K562 (cell line): ENCODE results near the gene NPR2. TPM values are rescaled to one million over a fixed set of nuclear protein-coding genes. Genes with fewer than 3 reads are reported as not detected.

Experiments used
- CHD4 ChIP-seq: fragments of 200-600 bp; sonication (generic); IDR thresholded peaks from 3 replicates; pipeline ENCODE4 v1.6.1; 2012; ENCODE audit warnings: low read depth, mild to moderate bottlenecking, mixed read lengths, low read length, inconsistent platforms; ENCODE audit not compliant: insufficient read depth, insufficient replicate concordance, poor library complexity, severe bottlenecking
- ELF2 ChIP-seq: fragments of 250-450 bp; sonication (Bioruptor Pico); IDR thresholded peaks from 2 replicates; pipeline ENCODE4 v1.5.0; 2021; ENCODE audit warnings: mild to moderate bottlenecking
- ESRRB ChIP-seq: fragments of 250-450 bp; sonication (Bioruptor Pico); IDR thresholded peaks from 2 replicates; pipeline ENCODE4 v1.5.0; 2020; ENCODE audit warnings: mild to moderate bottlenecking, moderate library complexity, borderline replicate concordance
- ETS2 ChIP-seq: IDR thresholded peaks from 2 replicates; pipeline ENCODE4 v1.6.1; 2016; ENCODE audit warnings: borderline replicate concordance, missing genetic modification characterization, mild to moderate bottlenecking, moderate library complexity, missing compliant biosample characterization; ENCODE audit not compliant: poor library complexity, severe bottlenecking
- ETV1 ChIP-seq: fragments of 450-650 bp; conservative IDR thresholded peaks from 2 replicates; pipeline ENCODE4 v1.6.1; 2016; ENCODE audit warnings: missing genetic modification characterization, control low read depth, low read depth, missing compliant biosample characterization
- GATA2 ChIP-seq: sonication (generic); formaldehyde crosslinking; IDR thresholded peaks from 2 replicates; pipeline ENCODE4 v1.4.0; 2020; ENCODE audit warnings: mild to moderate bottlenecking, missing genetic modification reagents
- KAT7 ChIP-seq: sonication (generic); formaldehyde crosslinking; IDR thresholded peaks from 2 replicates; pipeline ENCODE4 v1.8.0; 2022; ENCODE audit warnings: missing genetic modification reagents, mild to moderate bottlenecking, borderline replicate concordance
- MIER1 ChIP-seq: fragments of 450-650 bp; IDR thresholded peaks from 2 replicates; pipeline ENCODE4 v1.6.1; 2016; ENCODE audit warnings: antibody characterized with exemption, mild to moderate bottlenecking, low read depth
- NFXL1 ChIP-seq: fragments of 450-650 bp; formaldehyde crosslinking; IDR thresholded peaks from 2 replicates; pipeline ENCODE4 v1.4.0; 2021; ENCODE audit warnings: mild to moderate bottlenecking
- PML ChIP-seq: IDR thresholded peaks from 2 replicates; pipeline ENCODE4 v1.6.1; 2012; ENCODE audit warnings: low read length, inconsistent platforms
- RCOR1 ChIP-seq, 2 experiments: IDR thresholded peaks; 2 replicates each; pipeline ENCODE4 v1.6.1; 2012; ENCODE audit warnings: low read depth in 2 of 2, low read length in 2 of 2, borderline replicate concordance in 1 of 2, improper control_type of control experiment in 1 of 2
- STAT5A ChIP-seq: IDR thresholded peaks from 2 replicates; pipeline ENCODE4 v1.6.1; 2012; ENCODE audit warnings: low read length, inconsistent platforms, borderline replicate concordance
- ZBTB2 ChIP-seq: fragments of 450-650 bp; IDR thresholded peaks from 2 replicates; pipeline ENCODE4 v1.6.1; 2016; ENCODE audit warnings: antibody characterized with exemption
- ZNF134 ChIP-seq: fragments of 250-450 bp; sonication (Bioruptor Pico); conservative IDR thresholded peaks from 2 replicates; pipeline ENCODE4 v1.4.0; 2020
- ZNF174 ChIP-seq: fragments of 250-450 bp; sonication (Bioruptor Pico); IDR thresholded peaks from 2 replicates; pipeline ENCODE4 v1.4.0; 2020; ENCODE audit warnings: mild to moderate bottlenecking
- ZNF282 ChIP-seq: sonication (generic); formaldehyde crosslinking; IDR thresholded peaks from 2 replicates; pipeline ENCODE4 v1.8.1; 2023; ENCODE audit warnings: missing genetic modification reagents
- ZNF668 ChIP-seq: fragments of 250-450 bp; sonication (Bioruptor Pico); IDR thresholded peaks from 2 replicates; pipeline ENCODE4 v1.8.0; 2022; ENCODE audit warnings: mild to moderate bottlenecking, inconsistent platforms
- polyA plus RNA-seq, 8 experiments: library from polyadenylated mRNA; depleted of rRNA in 4 of 8; stranded (reverse) in 5 of 8; unstranded in 3 of 8; fragments of >200 nt; fragmentation: Nextera tagmentation in 2 of 8; fragmentation: Illumina TruSeq in 1 of 8; extraction: Ambion mirVana in 2 of 8; extraction: Trizol in 1 of 8; gene quantifications; 2 replicates each; pipeline versions ENCODE4 v1.2.1 to v1.2.3, GENCODE V29; 2011 to 2014; ENCODE audit warnings: inconsistent platforms in 1 of 8, missing spikeins in 1 of 8
- total RNA-seq, 7 experiments: library from RNA; depleted of rRNA in 6 of 7; stranded (reverse); fragments of >200 nt in 6 of 7; fragmentation: Illumina TruSeq in 2 of 7; extraction: Trizol in 2 of 7; gene quantifications; 2 replicates each; pipeline versions ENCODE4 v1.2.1 to v1.2.3, GENCODE V29; 2011 to 2021; ENCODE audit warnings: low replicate concordance in 1 of 7
- TF ChIP-seq, protein P1 (sequence below): fragments of 250-450 bp; sonication (Bioruptor Pico); IDR thresholded peaks from 2 replicates; pipeline ENCODE4 v1.8.0; 2021; ENCODE audit warnings: moderate library complexity, mild to moderate bottlenecking, inconsistent platforms
- TF ChIP-seq, protein P2 (sequence below): sonication (generic); formaldehyde crosslinking; IDR thresholded peaks from 2 replicates; pipeline ENCODE4 v1.8.1; 2023; ENCODE audit warnings: mild to moderate bottlenecking, missing genetic modification reagents

NPR2 gene
- total and polyA plus RNA-seq, 9 of the 15 experiments (the other 6 are each of a cell fraction or from before 2014, with no cell fraction given) = 2.4 to 12.9 (median 6.0) TPM

DNA sequence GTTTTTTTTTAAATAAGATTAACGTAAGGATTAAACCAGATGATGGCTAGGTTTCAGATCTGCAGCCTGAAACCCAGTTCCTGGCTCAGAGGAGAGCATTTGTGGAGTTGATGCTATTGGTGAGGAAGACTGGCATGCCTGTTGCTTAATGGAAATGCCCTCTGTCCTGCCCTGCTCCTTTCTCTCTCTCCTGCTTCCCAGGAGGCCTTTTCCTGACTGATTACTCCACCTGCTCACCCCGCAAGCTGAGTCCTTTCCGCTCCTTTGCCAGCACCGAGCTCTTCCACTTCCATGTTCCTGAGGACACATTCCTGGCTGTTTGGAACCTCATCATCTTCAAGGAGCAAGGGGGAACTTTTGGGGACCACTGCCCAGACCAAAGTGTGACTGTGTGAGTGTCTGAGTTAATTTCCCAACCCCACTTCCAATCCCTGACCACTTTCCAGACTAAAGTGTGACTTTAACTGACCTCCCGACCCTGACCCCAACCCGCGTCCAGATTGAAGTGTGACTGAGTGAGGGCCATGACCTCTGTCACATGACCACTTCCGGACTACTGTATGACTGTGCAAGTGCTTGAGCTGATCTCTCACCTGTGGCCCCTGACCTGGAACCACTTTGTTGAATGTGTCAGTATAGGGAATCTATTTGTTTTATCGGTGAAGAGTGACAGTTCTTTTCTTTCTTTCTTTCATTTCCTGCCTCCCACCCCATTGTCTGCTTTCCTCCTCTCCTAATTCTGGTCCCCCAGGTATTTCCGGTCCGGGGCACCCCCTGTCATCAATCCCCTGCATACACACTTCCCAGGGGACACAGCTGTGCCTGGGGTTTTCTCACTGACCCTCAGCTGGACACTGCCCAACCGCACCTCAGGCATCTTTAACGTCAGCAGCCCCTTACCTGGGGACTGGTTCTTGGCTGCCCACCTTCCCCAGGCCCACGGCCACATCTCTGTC is 43.1 kb downstream of the NPR2 start (continued):
- TF ChIP-seq RCOR1 (IDR thresholded peaks at IDR 0.05; ENCODE audit: borderline replicate concordance in 1 of 2, low read depth in 2 of 2, low read length in 2 of 2) (0 out of 4 replicates have a peak, but pooled peaks of 1 of the 2 experiments have one; percentile 27), MIER1 (no peak), CHD4 (no peak), STAT5A (no peak), ESRRB (CRISPR knock-in tag) (no peak), ZBTB2 (no peak), NFXL1 (CRISPR knock-in tag) (no peak), KAT7 (CRISPR knock-in tag) (no peak), ETS2 (no peak), ETV1 (tag) (no peak), ELF2 (no peak), ZNF174 (CRISPR knock-in tag) (no peak), GATA2 (CRISPR knock-in tag) (no peak), PML (no peak), ZNF282 (CRISPR knock-in tag) (no peak), ZNF134 (no peak), ZNF668 (CRISPR knock-in tag) (no peak)
- TF ChIP-seq, protein P1, sequence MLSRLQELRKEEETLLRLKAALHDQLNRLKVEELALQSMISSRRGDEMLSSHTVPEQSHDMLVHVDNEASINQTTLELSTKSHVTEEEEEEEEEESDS (CRISPR knock-in tag) = no peak
- TF ChIP-seq, protein P2, sequence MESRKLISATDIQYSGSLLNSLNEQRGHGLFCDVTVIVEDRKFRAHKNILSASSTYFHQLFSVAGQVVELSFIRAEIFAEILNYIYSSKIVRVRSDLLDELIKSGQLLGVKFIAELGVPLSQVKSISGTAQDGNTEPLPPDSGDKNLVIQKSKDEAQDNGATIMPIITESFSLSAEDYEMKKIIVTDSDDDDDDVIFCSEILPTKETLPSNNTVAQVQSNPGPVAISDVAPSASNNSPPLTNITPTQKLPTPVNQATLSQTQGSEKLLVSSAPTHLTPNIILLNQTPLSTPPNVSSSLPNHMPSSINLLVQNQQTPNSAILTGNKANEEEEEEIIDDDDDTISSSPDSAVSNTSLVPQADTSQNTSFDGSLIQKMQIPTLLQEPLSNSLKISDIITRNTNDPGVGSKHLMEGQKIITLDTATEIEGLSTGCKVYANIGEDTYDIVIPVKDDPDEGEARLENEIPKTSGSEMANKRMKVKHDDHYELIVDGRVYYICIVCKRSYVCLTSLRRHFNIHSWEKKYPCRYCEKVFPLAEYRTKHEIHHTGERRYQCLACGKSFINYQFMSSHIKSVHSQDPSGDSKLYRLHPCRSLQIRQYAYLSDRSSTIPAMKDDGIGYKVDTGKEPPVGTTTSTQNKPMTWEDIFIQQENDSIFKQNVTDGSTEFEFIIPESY (CRISPR knock-in tag) = no peak
